HUES6 (cell line): ENCODE measurements around the gene SCN5A.

Source experiments
- H3K27ac ChIP-seq: 2 replicates; pipeline ENCODE4 v1.7.0; 2013; ENCODE audit warnings: low read depth, mild to moderate bottlenecking, low read length, inconsistent platforms
- H3K27me3 ChIP-seq: 2 replicates; pipeline ENCODE4 v1.6.1; 2013; ENCODE audit warnings: low read length; ENCODE audit not compliant: control insufficient read depth, insufficient read depth
- H3K36me3 ChIP-seq: 2 replicates; pipeline ENCODE4 v1.6.1; 2013; ENCODE audit warnings: low read length; ENCODE audit not compliant: control insufficient read depth, insufficient read depth
- H3K4me1 ChIP-seq: 2 replicates; pipeline ENCODE4 v1.6.1; 2013; ENCODE audit warnings: low read length; ENCODE audit not compliant: control insufficient read depth, insufficient read depth
- H3K4me3 ChIP-seq: 2 replicates; pipeline ENCODE4 v1.5.1; 2013; ENCODE audit warnings: low read depth, low read length
- H3K9ac ChIP-seq: one replicate; pipeline ENCODE4 v1.6.1; 2013; ENCODE audit warnings: mild to moderate bottlenecking, low read length
- H3K9me3 ChIP-seq: 2 replicates; pipeline ENCODE4 v1.6.1; 2013; ENCODE audit warnings: low read depth, low read length; ENCODE audit not compliant: control insufficient read depth, insufficient read depth

SCN5A gene

DNA sequence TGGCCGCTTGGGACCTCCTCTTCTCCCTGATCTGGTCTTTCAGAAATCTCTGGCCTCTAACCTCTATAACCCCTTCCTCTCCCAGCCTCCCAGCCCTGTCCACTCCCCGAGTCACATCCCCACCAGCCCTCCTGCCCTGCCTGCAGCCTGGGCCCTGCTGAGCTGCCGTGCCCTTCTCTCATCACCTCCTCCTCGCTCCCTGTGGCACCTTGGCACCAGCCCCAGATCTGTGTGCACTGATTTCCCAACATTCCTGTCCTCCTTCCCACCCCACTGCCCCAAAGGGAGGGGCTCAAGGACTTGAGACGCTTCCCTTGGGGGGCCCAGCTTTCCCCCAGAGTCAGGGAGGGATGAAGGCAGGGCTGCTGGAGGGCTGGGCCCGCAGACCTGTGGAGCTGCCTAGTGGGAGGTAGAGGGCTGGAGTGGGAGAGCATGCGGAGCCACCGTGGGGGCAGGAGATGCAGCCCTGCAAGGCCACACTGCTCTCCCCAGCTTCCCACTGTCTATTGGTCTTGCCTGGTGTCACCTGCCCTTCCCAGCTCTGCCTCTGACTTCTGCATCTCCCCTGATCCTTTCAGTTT, 110.6 kb downstream of the SCN5A start:
- Histone ChIP-seq H3K27me3 (no peaks in the 10 kb centered on the region), H3K9ac (no peak overlapping the region), H3K9me3 (no peaks in the 10 kb centered on the region), H3K36me3 (no peaks in the 10 kb centered on the region), H3K4me1 (peaks cover 13% of the 10 kb centered on the region), H3K4me3 (no peak overlapping the region), H3K27ac (no peak overlapping the region)

GRCh38 chr3:38536671-38537070, 112.8 kb downstream of the SCN5A start:
- Histone ChIP-seq H3K9me3 (no peaks in the 10 kb centered on the region), H3K27ac (no peak overlapping the region), H3K36me3 (no peaks in the 10 kb centered on the region), H3K27me3 (no peaks in the 10 kb centered on the region), H3K4me3 (no peak overlapping the region), H3K4me1 (peaks cover 25% of the 10 kb centered on the region), H3K9ac (no peak overlapping the region)

GRCh38 chr3:38534604-38535003, 114.9 kb downstream of the SCN5A start:
- Histone ChIP-seq H3K4me1 (peaks cover 25% of the 10 kb centered on the region), H3K36me3 (no peaks in the 10 kb centered on the region), H3K27ac (no peak overlapping the region), H3K9me3 (no peaks in the 10 kb centered on the region), H3K4me3 (no peak overlapping the region), H3K27me3 (no peaks in the 10 kb centered on the region), H3K9ac (no peak overlapping the region)

DNA sequence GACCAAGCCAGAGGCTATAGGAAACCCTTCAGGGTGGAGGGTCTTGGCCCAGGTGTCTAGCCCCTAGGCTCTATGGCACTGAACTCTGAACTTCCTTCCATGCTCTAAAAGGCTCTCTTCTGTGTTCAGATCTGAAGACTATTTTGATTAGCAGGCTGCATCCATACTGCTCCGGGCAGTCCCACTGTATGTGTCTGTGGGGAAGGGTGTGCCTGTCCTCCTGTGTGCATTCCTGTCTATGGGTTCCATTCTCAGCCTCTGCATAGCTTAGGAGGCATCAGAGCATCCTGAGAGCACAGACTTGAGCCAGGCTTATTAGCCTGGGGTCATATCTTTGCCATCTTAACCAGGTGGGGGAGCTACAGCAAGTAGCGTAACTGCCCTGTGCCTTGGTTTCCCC, 115.3 kb downstream of the SCN5A start:
- Histone ChIP-seq H3K4me3 (no peak overlapping the region), H3K4me1 (peaks cover 25% of the 10 kb centered on the region), H3K36me3 (no peaks in the 10 kb centered on the region), H3K9ac (no peak overlapping the region), H3K27ac (no peak overlapping the region), H3K9me3 (no peaks in the 10 kb centered on the region), H3K27me3 (no peaks in the 10 kb centered on the region)

DNA sequence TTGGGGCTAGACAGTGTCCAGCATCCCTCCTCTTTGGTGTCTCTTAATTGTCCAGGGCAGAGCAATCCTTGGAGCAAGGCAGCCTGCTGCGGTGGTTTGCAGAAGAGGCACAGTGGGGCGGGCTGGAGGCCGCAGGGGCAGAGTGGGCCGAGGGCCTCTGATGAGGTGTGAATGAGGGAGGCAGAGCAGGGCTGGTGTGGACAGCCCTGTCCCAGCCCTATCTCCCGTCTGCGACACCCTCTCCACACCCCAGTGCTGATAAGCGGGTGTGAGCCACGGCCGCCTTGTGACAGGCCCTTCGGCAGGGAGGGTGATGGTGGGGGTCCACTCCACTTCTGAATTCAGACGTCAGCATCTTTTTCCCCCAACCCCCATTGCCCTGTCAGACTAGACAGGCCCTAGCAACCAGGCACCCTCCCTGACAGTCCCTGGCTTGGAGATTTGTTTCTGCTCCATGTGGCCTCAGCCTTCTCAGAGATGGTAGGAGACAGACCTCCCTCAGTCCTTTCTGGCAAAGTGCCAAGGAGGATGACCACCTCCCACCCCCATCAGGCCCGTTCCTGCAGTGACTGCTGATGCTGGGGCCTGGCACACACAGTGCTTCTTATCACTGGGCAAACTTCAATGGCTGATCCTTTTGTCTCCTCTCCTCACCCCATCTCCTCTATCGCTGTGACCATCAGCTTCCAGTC, 116.1 kb downstream of the SCN5A start:
- Histone ChIP-seq H3K27ac (no peak overlapping the region), H3K27me3 (no peaks in the 10 kb centered on the region), H3K4me1 (peaks cover 25% of the 10 kb centered on the region), H3K9me3 (no peaks in the 10 kb centered on the region), H3K4me3 (no peak overlapping the region), H3K9ac (no peak overlapping the region), H3K36me3 (no peaks in the 10 kb centered on the region)

- H3K9ac ChIP-seq = no peak overlapping the region
- H3K4me3 ChIP-seq = no peak overlapping the region
- no peak overlapping the region for H3K27ac ChIP-seq
- H3K27me3 ChIP-seq = no peaks in the 10 kb centered on the region
- 0 out of 2 replicates have a peak, but pooled peaks cover 5% of the 10 kb centered on the region for H3K36me3 ChIP-seq
- no peaks in the 10 kb centered on the region for H3K9me3 ChIP-seq
- H3K4me1 ChIP-seq = peaks cover 25% of the 10 kb centered on the region
These were observed 117.0 kb downstream of the SCN5A start for GRCh38 chr3:38532529-38532928.

GRCh38 chr3:38528457-38528856, 121.0 kb downstream of the SCN5A start:
- peaks cover 22% of the 10 kb centered on the region for H3K36me3 ChIP-seq
- no peaks in the 10 kb centered on the region for H3K27me3 ChIP-seq

DNA sequence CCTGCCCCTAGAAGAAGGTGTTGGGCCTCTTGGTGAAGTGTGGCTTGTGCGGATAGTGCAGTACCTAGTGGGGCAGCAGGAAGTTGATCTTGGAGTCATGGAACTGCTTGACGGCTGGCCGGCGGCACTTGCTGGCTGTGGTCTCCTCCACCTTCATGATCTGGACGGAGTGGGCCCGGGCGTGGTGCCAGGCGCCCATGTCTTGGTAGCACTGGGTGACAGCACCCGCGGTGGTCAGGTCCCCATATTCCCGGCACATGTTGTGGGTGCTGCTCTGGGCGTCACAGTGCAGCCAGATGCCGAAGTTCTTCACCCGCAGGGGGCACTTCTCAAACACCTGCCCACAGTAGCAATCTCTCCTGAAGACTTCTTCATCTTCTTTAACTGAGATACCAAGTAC, 122.7 kb downstream of the SCN5A start:
- H3K9me3 ChIP-seq = no peaks in the 10 kb centered on the region
- no peak overlapping the region for H3K27ac ChIP-seq
- no peak overlapping the region for H3K4me3 ChIP-seq
- no peaks in the 10 kb centered on the region for H3K27me3 ChIP-seq
- H3K9ac ChIP-seq = no peak overlapping the region
- peaks cover 25% of the 10 kb centered on the region for H3K36me3 ChIP-seq
- 0 out of 2 replicates have a peak, but pooled peaks cover under 1% of the 10 kb centered on the region for H3K4me1 ChIP-seq

More at GRCh38 chr3:38528457-38528856, 121.0 kb downstream of the SCN5A start:
- no peaks in the 10 kb centered on the region for H3K9me3 ChIP-seq
- no peak overlapping the region for H3K9ac ChIP-seq
- H3K4me1 ChIP-seq = peaks cover 9% of the 10 kb centered on the region; the same call in 1 of the 2 replicates
- H3K4me3 ChIP-seq = no peak overlapping the region
- no peak overlapping the region for H3K27ac ChIP-seq

GRCh38 chr3:38524141-38524739, 125.2 kb downstream of the SCN5A start:
- H3K4me1 ChIP-seq = peaks cover 8% of the 10 kb centered on the region
- H3K36me3 ChIP-seq = peaks cover 25% of the 10 kb centered on the region
- no peaks in the 10 kb centered on the region for H3K27me3 ChIP-seq
- no peak overlapping the region for H3K9ac ChIP-seq
- H3K9me3 ChIP-seq = no peaks in the 10 kb centered on the region
- no peak overlapping the region for H3K27ac ChIP-seq
- H3K4me3 ChIP-seq = no peak overlapping the region

DNA sequence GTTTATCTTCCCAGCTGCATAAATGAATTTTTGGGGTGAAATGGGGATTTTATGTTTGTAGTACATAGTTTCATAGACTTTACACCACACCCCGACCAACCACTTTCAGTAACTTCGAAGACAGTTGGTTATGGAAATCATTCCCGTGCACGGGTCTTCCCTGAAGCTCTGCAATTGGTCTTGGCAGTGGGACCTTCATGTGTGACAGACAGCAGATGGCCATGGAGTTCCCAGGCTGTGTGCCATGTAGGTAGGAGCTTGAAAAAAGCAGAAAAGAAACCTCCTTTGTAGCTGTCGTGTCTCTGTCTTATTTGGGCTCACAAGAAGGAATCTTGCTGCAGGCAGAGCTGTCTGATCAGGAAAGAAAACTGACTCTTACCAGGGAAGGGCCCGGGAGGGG, 127.5 kb downstream of the SCN5A start:
- H3K4me1 ChIP-seq = peaks cover 8% of the 10 kb centered on the region
- H3K4me3 ChIP-seq = no peak overlapping the region
- no peak overlapping the region for H3K27ac ChIP-seq
- H3K36me3 ChIP-seq = peaks cover 20% of the 10 kb centered on the region
- no peak overlapping the region for H3K9ac ChIP-seq
- H3K9me3 ChIP-seq = no peaks in the 10 kb centered on the region
- no peaks in the 10 kb centered on the region for H3K27me3 ChIP-seq

DNA sequence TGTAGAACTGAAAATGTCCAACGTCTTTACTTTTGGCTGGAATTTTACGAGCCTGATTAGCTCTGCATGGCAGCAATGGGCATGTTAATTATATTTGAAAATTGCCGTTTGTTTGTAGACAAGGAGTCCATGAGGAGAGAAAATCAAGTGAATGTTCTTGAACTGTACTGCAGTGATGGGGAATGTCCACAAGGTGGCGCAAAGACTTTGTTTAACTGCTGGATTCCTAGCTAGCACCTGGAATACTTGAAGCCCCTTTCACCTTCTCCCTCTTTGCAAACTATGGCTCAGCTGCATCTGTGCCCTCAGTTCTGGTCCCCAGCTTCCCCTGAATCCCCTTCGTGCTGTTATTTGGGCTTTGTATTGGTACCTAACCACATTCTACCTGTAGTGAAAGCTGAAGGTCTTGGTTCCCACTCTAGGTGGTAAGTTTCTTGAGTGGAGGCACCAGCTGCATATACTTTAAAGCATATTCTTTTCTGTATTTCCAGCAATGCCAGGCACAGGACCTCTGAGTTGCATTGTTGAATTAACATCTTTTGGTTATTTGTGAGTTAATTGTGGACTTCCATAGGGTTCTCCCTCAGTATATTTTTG, 128.0 kb downstream of the SCN5A start:
- no peak overlapping the region for H3K9ac ChIP-seq
- no peaks in the 10 kb centered on the region for H3K27me3 ChIP-seq
- H3K4me3 ChIP-seq = no peak overlapping the region

More for the DNA sequence above, 128.0 kb downstream of the SCN5A start:
- no peaks in the 10 kb centered on the region for H3K9me3 ChIP-seq
- no peak overlapping the region for H3K27ac ChIP-seq
- H3K36me3 ChIP-seq = peaks cover 20% of the 10 kb centered on the region
- peaks cover 8% of the 10 kb centered on the region for H3K4me1 ChIP-seq
